HepG2 (cell line): ENCODE results near the gene C22orf39. TPM values are rescaled to one million over a fixed set of nuclear protein-coding genes. Genes with fewer than 3 reads are reported as not detected.
A peak's percentile ranks its signal among the peaks of the same experiment; 100 is the strongest.

Experiments used
- ATAC-seq: fragments of 200-7000 bp; cut with Tn5 transposase; 3 replicates; pipeline ENCODE4 v1.9.1; 2020; ENCODE audit warnings: mild to moderate bottlenecking, moderate library complexity
- BruUV-seq: library from RNA; stranded (reverse); fragments of 400-500 nt; replicated peaks from 2 replicates; lab custom pipeline; 2021; lab: Mats Ljungman, UMichigan
- CTCF ChIA-PET: fragments of 300-600 bp; formaldehyde crosslinking; extraction: SDS; loops from one replicate; lab custom pipeline; 2021; ENCODE audit warnings: low total read pairs, inconsistent platforms, low intra/inter-chr PET ratio; lab: Yijun Ruan, JAX
- POLR2A ChIA-PET: fragments of 350-600 bp; sonication (Branson Sonifier 250); formaldehyde crosslinking; loops from one replicate; lab custom pipeline; 2020; ENCODE audit warnings: antibody characterized with exemption, inconsistent platforms; lab: Yijun Ruan, JAX
- DNase-seq: peaks from one replicate; pipeline ENCODE4 v3.0.0-alpha.2; 2015; ENCODE audit warnings: low spot score
- FAIRE-seq: peaks from 3 replicates; lab custom pipeline; 2011; peaks lifted over from hg19 to GRCh38; lab: Jason Lieb, UNC
- H2AFZ ChIP-seq: one replicate; pipeline ENCODE4 v1.6.1; 2011; ENCODE audit warnings: low read length, inconsistent platforms
- H3K27ac ChIP-seq: fragments of 300-600 bp; 3 replicates; pipeline ENCODE4 v1.8.0; 2011; ENCODE audit warnings: mixed run types, mild to moderate bottlenecking, mixed read lengths, low read length, inconsistent platforms; ENCODE audit not compliant: insufficient read depth; ENCODE audit errors: extremely low read length
- H3K27me3 ChIP-seq, 2 experiments: fragments of 200-600 bp in 1 of 2; 2 replicates in 1 of 2; 3 replicates in 1 of 2; pipeline versions ENCODE4 v1.6.0 to v1.8.0; 2011; ENCODE audit warnings: low read length in 2 of 2, mild to moderate bottlenecking in 2 of 2, moderate library complexity in 2 of 2, inconsistent platforms in 1 of 2; ENCODE audit not compliant: insufficient read depth in 2 of 2, control insufficient read depth in 1 of 2
- H3K36me3 ChIP-seq, 2 experiments: fragments of 200-600 bp in 1 of 2; replicated peaks in 1 of 2; 2 replicates in 1 of 2; 3 replicates in 1 of 2; pipeline versions ENCODE4 v1.5.1 to v1.8.0; 2011; ENCODE audit warnings: low read length in 2 of 2, inconsistent platforms in 1 of 2; ENCODE audit not compliant: insufficient read depth in 2 of 2, control insufficient read depth in 1 of 2
- H3K4me1 ChIP-seq: 2 replicates; pipeline ENCODE4 v1.5.1; 2012; ENCODE audit warnings: low read length, inconsistent platforms; ENCODE audit not compliant: insufficient read depth
- H3K4me2 ChIP-seq: 2 replicates; pipeline ENCODE4 v1.6.0; 2011; ENCODE audit warnings: low read depth, low read length, inconsistent platforms
- H3K4me3 ChIP-seq, 3 experiments: fragments of 200-600 bp in 1 of 3; sonication (generic), shearing (Covaris generic) in 1 of 3; replicated peaks in 1 of 3; 2 replicates each; pipeline ENCODE4 v1.5.1; 2011 to 2016; ENCODE audit warnings: low read length in 3 of 3, inconsistent platforms in 2 of 3, low read depth in 2 of 3, mild to moderate bottlenecking in 2 of 3, control low read depth in 1 of 3, mixed read lengths in 1 of 3; ENCODE audit not compliant: insufficient read depth in 1 of 3
- H3K79me2 ChIP-seq: one replicate; pipeline ENCODE4 v1.6.1; 2011; ENCODE audit warnings: low read length, inconsistent platforms; ENCODE audit not compliant: insufficient read depth
- H3K9ac ChIP-seq: 2 replicates; pipeline ENCODE4 v1.6.0; 2011; ENCODE audit warnings: mild to moderate bottlenecking, low read depth, low read length, inconsistent platforms; ENCODE audit not compliant: insufficient read depth
- H3K9me3 ChIP-seq: 2 replicates; pipeline ENCODE4 v1.5.1; 2012; ENCODE audit warnings: mild to moderate bottlenecking, low read length
- H4K20me1 ChIP-seq: 2 replicates; pipeline ENCODE4 v1.6.0; 2011; ENCODE audit warnings: inconsistent platforms, mild to moderate bottlenecking, low read length, moderate library complexity; ENCODE audit not compliant: insufficient read depth
- CBX5 ChIP-seq: sonication (generic); formaldehyde crosslinking; IDR thresholded peaks from 2 replicates; pipeline ENCODE4 v1.4.0; 2020; ENCODE audit warnings: missing genetic modification reagents, borderline replicate concordance
- CCAR2 ChIP-seq: fragments of 200-400 bp; formaldehyde crosslinking; optimal IDR thresholded peaks from 2 replicates; pipeline ENCODE3; 2018; ENCODE audit warnings: low read depth, mild to moderate bottlenecking, low read length, moderate library complexity
- GLI4 ChIP-seq: sonication (generic); formaldehyde crosslinking; IDR thresholded peaks from 2 replicates; pipeline ENCODE4 v1.5.1; 2020; ENCODE audit warnings: missing genetic modification reagents, mild to moderate bottlenecking, moderate library complexity, borderline replicate concordance
- KLF9 ChIP-seq: IDR thresholded peaks from 2 replicates; pipeline ENCODE4 v1.6.1; 2016; ENCODE audit warnings: low read depth
- MXD4 ChIP-seq: IDR thresholded peaks from 2 replicates; pipeline ENCODE4 v1.6.1; 2016; ENCODE audit warnings: mild to moderate bottlenecking, missing biosample characterization, missing genetic modification reagents
- NONO ChIP-seq, 2 experiments: fragments of 450-650 bp in 1 of 2; sonication (generic) in 1 of 2; formaldehyde crosslinking in 1 of 2; IDR thresholded peaks in 1 of 2; conservative IDR thresholded peaks in 1 of 2; 2 replicates each; pipeline versions ENCODE4 v1.6.1 to v1.8.0; 2017 to 2022; ENCODE audit warnings: mild to moderate bottlenecking in 1 of 2, missing genetic modification reagents in 1 of 2, moderate library complexity in 1 of 2
- PAWR ChIP-seq: sonication (generic); formaldehyde crosslinking; IDR thresholded peaks from 2 replicates; pipeline ENCODE4 v1.4.0; 2020; ENCODE audit warnings: missing genetic modification reagents, mild to moderate bottlenecking, borderline replicate concordance
- PRMT3 ChIP-seq: sonication (generic); formaldehyde crosslinking; IDR thresholded peaks from 2 replicates; pipeline ENCODE4 v1.8.1; 2022; ENCODE audit warnings: low read depth, mild to moderate bottlenecking, moderate library complexity, missing genetic modification reagents, borderline replicate concordance
- TCF12 ChIP-seq, 2 experiments: fragments of 450-650 bp in 1 of 2; sonication (generic) in 1 of 2; formaldehyde crosslinking in 1 of 2; IDR thresholded peaks; 2 replicates each; pipeline versions ENCODE4 v1.6.1 to v1.8.0; 2017 to 2022; ENCODE audit warnings: antibody characterized with exemption in 1 of 2, mild to moderate bottlenecking in 1 of 2, missing genetic modification reagents in 1 of 2, moderate library complexity in 1 of 2
- ZNF263 ChIP-seq: sonication (generic); formaldehyde crosslinking; IDR thresholded peaks from 2 replicates; pipeline ENCODE4 v1.4.0; 2020; ENCODE audit warnings: missing genetic modification reagents
- ZNF460 ChIP-seq: sonication (generic); formaldehyde crosslinking; IDR thresholded peaks from 2 replicates; pipeline ENCODE4 v1.5.1; 2020; ENCODE audit warnings: missing genetic modification reagents, mild to moderate bottlenecking, borderline replicate concordance
- ZNF607 ChIP-seq: sonication (generic); formaldehyde crosslinking; IDR thresholded peaks from 2 replicates; pipeline ENCODE4 v1.5.1; 2020; ENCODE audit warnings: missing genetic modification reagents, mild to moderate bottlenecking, borderline replicate concordance
- ZNF674 ChIP-seq: sonication (generic); formaldehyde crosslinking; IDR thresholded peaks from 2 replicates; pipeline ENCODE4 v1.5.0; 2020; ENCODE audit warnings: low read depth, mild to moderate bottlenecking, missing genetic modification reagents
- whole genome bisulfite sequencing: methylation state at CpG from one replicate; pipeline ENCODE4 v1.1.6; 2017; ENCODE audit warnings: low lambda C conversion rate; 5-methylcytosine and 5-hydroxymethylcytosine counted together
- in situ Hi-C: cut with HindIII; loops from 2 replicates; pipeline ENCODE4 v1.10.0; 2017; ENCODE audit warnings: low pct_unique_long_range_greater_than_20kb; ENCODE audit not compliant: extremely low pct_ligation_motif_present
- intact Hi-C: fragments of 100-400 bp; cut with micrococcal nuclease; formaldehyde crosslinking; loops from one replicate; pipeline ENCODE4 v1.10.0; 2022; ENCODE audit not compliant: unreplicated experiment
- polyA plus RNA-seq, 8 experiments: library from polyadenylated mRNA; depleted of rRNA in 3 of 8; stranded (reverse) in 7 of 8; unstranded in 1 of 8; fragments of >200 nt; fragmentation: Illumina TruSeq in 4 of 8; extraction: Trizol in 4 of 8; gene quantifications; 2 replicates each; pipeline versions ENCODE4 v1.2.1 to v1.2.3, GENCODE V29; 2011 to 2016; ENCODE audit warnings: low read depth in 4 of 8, missing spikeins in 1 of 8, mixed read lengths in 1 of 8; ENCODE audit not compliant: insufficient read depth in 1 of 8
- total RNA-seq, 5 experiments: library from RNA; depleted of rRNA; stranded (reverse); fragments of >200 nt; fragmentation: Illumina TruSeq; extraction: Trizol; gene quantifications; 2 replicates each; pipeline ENCODE4 v1.2.3, GENCODE V29; 2016; ENCODE audit warnings: low read depth in 1 of 5
- TF ChIP-seq, protein P1 (sequence below): sonication (generic); formaldehyde crosslinking; IDR thresholded peaks from 2 replicates; pipeline ENCODE4 v1.5.1; 2020; ENCODE audit warnings: missing genetic modification reagents, mild to moderate bottlenecking, borderline replicate concordance
- TF ChIP-seq, protein P2 (sequence below): sonication (generic); formaldehyde crosslinking; IDR thresholded peaks from 2 replicates; pipeline ENCODE4 v1.5.0; 2020; ENCODE audit warnings: mild to moderate bottlenecking, missing genetic modification reagents
- TF ChIP-seq, protein P3 (sequence below): sonication (generic); formaldehyde crosslinking; IDR thresholded peaks from 2 replicates; pipeline ENCODE4 v1.5.1; 2020; ENCODE audit warnings: mild to moderate bottlenecking, missing genetic modification reagents, moderate library complexity

The C22orf39 gene
- total and polyA plus RNA-seq, 2 of the 13 experiments (the other 11 are each of a cell fraction or from before 2014, with no cell fraction given): 23.4 to 26.4 TPM

DNA sequence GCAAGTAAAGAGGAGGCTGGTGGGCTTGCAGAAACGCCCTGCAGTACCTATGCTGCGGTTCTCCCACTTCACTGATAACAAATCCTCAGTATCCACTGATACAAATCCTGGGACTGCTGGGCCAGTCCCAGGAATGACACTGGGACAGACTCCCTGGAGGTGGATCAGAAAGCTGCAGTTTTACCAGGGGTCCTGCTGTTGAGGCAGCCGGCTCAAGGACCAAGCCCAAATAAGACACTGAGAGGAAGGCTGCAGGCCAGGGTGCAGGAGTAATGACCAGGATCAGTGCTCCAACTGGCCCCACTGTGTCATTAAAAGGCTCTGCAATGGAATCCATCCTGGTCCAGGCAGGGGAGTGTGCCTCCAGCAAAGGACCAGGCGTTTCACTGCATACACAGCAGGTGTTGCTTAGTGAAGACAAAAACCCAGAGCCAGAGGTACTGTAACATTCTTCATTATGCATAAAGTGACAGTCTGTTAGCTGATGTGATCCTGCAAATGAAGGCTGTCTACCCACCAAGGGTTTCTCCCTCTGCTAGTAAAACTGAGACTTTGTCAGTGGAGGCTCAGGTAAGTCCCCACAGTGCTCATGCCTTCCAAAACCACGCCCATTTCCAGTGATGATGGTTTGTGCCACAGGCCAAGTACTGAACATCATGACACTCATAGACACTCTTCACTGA is 1.4 kb upstream of the C22orf39 start:
- intact Hi-C loops (no loop called here), in situ Hi-C loops (no loop called here)
- Histone ChIP-seq H3K36me3 (peaks cover 9 to 43% of the 10 kb centered on the region in 2 experiments), H3K4me1 (peaks cover 40% of the 10 kb centered on the region), H3K4me2 (peak overlapping the region; percentile 35), H3K27me3 (no peaks in the 10 kb centered on the region; a peak in 1 of 5 replicates), H2AFZ (no peak overlapping the region), H3K4me3 (peak overlapping the region in 1 of 3 experiments; percentile 86; a peak in 1 of 6 replicates), H3K79me2 (peaks cover 35% of the 10 kb centered on the region), H4K20me1 (no peaks in the 10 kb centered on the region), H3K27ac (peak overlapping the region; percentile 9), H3K9ac (no peak overlapping the region), H3K9me3 (no peaks in the 10 kb centered on the region)
- no peak for FAIRE-seq
- ChIA-PET POLR2A (no interaction called here), CTCF (no interaction called here)
- BruUV-seq: no TSS peak
- WGBS: 95% methylated on average over 4 of the region's 5 CpGs
- ATAC-seq: no peak
- DNase-seq: no peak
- TF ChIP-seq PRMT3 (CRISPR knock-in tag) (no peak), PAWR (CRISPR knock-in tag) (no peak), CCAR2 (no peak), TCF12 (IDR thresholded peaks at IDR 0.05) (no peak), TCF12 (CRISPR knock-in tag; IDR thresholded peaks at IDR 0.05) (no peak), GLI4 (CRISPR knock-in tag) (no peak), CBX5 (no peak), ZNF607 (CRISPR knock-in tag) (no peak), KLF9 (CRISPR knock-in tag) (no peak), ZNF460 (CRISPR knock-in tag) (no peak), ZNF263 (no peak), MXD4 (CRISPR knock-in tag) (no peak), ZNF674 (CRISPR knock-in tag) (no peak), NONO (IDR thresholded peaks at IDR 0.05) (no peak), NONO (CRISPR knock-in tag; conservative IDR thresholded peaks at IDR 0.05) (no peak)
- TF ChIP-seq, protein P1, sequence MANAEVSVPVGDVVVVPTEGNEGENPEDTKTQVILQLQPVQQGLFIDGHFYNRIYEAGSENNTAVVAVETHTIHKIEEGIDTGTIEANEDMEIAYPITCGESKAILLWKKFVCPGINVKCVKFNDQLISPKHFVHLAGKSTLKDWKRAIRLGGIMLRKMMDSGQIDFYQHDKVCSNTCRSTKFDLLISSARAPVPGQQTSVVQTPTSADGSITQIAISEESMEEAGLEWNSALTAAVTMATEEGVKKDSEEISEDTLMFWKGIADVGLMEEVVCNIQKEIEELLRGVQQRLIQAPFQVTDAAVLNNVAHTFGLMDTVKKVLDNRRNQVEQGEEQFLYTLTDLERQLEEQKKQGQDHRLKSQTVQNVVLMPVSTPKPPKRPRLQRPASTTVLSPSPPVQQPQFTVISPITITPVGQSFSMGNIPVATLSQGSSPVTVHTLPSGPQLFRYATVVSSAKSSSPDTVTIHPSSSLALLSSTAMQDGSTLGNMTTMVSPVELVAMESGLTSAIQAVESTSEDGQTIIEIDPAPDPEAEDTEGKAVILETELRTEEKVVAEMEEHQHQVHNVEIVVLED (CRISPR knock-in tag): no peak
- TF ChIP-seq, protein P2, sequence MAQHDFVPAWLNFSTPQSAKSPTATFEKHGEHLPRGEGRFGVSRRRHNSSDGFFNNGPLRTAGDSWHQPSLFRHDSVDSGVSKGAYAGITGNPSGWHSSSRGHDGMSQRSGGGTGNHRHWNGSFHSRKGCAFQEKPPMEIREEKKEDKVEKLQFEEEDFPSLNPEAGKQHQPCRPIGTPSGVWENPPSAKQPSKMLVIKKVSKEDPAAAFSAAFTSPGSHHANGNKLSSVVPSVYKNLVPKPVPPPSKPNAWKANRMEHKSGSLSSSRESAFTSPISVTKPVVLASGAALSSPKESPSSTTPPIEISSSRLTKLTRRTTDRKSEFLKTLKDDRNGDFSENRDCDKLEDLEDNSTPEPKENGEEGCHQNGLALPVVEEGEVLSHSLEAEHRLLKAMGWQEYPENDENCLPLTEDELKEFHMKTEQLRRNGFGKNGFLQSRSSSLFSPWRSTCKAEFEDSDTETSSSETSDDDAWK (CRISPR knock-in tag): no peak
- TF ChIP-seq, protein P3, sequence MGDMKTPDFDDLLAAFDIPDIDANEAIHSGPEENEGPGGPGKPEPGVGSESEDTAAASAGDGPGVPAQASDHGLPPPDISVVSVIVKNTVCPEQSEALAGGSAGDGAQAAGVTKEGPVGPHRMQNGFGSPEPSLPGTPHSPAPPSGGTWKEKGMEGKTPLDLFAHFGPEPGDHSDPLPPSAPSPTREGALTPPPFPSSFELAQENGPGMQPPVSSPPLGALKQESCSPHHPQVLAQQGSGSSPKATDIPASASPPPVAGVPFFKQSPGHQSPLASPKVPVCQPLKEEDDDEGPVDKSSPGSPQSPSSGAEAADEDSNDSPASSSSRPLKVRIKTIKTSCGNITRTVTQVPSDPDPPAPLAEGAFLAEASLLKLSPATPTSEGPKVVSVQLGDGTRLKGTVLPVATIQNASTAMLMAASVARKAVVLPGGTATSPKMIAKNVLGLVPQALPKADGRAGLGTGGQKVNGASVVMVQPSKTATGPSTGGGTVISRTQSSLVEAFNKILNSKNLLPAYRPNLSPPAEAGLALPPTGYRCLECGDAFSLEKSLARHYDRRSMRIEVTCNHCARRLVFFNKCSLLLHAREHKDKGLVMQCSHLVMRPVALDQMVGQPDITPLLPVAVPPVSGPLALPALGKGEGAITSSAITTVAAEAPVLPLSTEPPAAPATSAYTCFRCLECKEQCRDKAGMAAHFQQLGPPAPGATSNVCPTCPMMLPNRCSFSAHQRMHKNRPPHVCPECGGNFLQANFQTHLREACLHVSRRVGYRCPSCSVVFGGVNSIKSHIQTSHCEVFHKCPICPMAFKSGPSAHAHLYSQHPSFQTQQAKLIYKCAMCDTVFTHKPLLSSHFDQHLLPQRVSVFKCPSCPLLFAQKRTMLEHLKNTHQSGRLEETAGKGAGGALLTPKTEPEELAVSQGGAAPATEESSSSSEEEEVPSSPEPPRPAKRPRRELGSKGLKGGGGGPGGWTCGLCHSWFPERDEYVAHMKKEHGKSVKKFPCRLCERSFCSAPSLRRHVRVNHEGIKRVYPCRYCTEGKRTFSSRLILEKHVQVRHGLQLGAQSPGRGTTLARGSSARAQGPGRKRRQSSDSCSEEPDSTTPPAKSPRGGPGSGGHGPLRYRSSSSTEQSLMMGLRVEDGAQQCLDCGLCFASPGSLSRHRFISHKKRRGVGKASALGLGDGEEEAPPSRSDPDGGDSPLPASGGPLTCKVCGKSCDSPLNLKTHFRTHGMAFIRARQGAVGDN (CRISPR knock-in tag): no peak
